Activated T-cell treated with anti-CD3 and anti-CD28 coated beads, Interleukin-2, amount 50 U/mL, for 4 hours (primary cell): Measurements from ENCODE around the gene RAPGEF2. TPM values are rescaled to one million over a fixed set of nuclear protein-coding genes. Genes with fewer than 3 reads are reported as not detected.

ENCODE experiments used
- ATAC-seq, 2 donors: fragments of 200-7000 bp; cut with Tn5 transposase; one replicate each; pipeline ENCODE4 v1.10.0; 2021
- DNase-seq: peaks from one replicate; pipeline ENCODE4 v3.0.0-alpha.2; 2020
- H3K27me3 Mint-ChIP-seq: one replicate; pipeline ENCODE4 v1.8.0; 2021; ENCODE audit warnings: low read depth, mixed read lengths
- H3K36me3 Mint-ChIP-seq: one replicate; pipeline ENCODE4 v1.8.0; 2022; ENCODE audit warnings: mixed read lengths; ENCODE audit not compliant: insufficient read depth
- H3K4me1 Mint-ChIP-seq: one replicate; pipeline ENCODE4 v1.8.0; 2021; ENCODE audit warnings: low read depth, mixed read lengths
- H3K4me3 Mint-ChIP-seq: one replicate; pipeline ENCODE4 v1.8.0; 2021; ENCODE audit warnings: mild to moderate bottlenecking, moderate library complexity, mixed read lengths
- H3K9me3 Mint-ChIP-seq: one replicate; pipeline ENCODE4 v1.8.0; 2021; ENCODE audit warnings: mixed read lengths
- total RNA-seq, 3 donors: library from RNA; stranded (reverse); gene quantifications; one replicate each; pipeline ENCODE4 v1.2.1, GENCODE V29; 2021

The RAPGEF2 gene
- total RNA-seq, 3 donors from 2014 or later, result 47.8 to 50.0 (median 49.3) TPM

DNA sequence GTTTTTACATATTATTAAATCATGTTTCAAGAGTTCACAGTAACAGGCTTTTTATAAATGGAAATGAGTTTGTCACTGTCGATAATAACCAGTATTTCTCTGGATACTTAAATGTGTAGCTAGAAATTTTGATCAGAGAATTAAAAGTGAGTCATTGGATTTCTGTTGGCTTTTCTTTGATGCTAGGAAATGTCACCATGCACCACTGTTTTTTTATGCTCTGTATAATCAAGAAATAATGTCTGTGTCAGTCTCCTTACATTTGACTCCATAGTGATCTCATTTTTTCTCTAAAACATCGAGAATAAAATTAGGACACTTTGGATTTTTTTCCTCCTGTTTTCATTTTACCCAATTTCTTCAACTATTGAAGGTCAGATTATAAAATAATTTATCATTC, 234.2 kb downstream of the RAPGEF2 start:
- Mint-ChIP-seq H3K27me3 (no peaks in the 10 kb centered on the region), H3K4me1 (no peaks in the 10 kb centered on the region), H3K36me3 (peaks cover 48% of the 10 kb centered on the region), H3K9me3 (no peaks in the 10 kb centered on the region), H3K4me3 (no peak overlapping the region)
- DNase-seq, result no peak
- ATAC-seq, result no peak

GRCh38 chr4:159341522-159341921, 238.6 kb downstream of the RAPGEF2 start:
- DNase-seq, result no peak
- ATAC-seq, result no peak
- H3K4me3 Mint-ChIP-seq, result no peak overlapping the region
- H3K27me3 Mint-ChIP-seq, result no peaks in the 10 kb centered on the region
- no peaks in the 10 kb centered on the region for H3K9me3 Mint-ChIP-seq
- no peaks in the 10 kb centered on the region for H3K4me1 Mint-ChIP-seq
- peaks cover 59% of the 10 kb centered on the region for H3K36me3 Mint-ChIP-seq

- no peaks in the 10 kb centered on the region for H3K27me3 Mint-ChIP-seq
- no peak overlapping the region for H3K4me3 Mint-ChIP-seq
- no peak for DNase-seq
- no peaks in the 10 kb centered on the region for H3K9me3 Mint-ChIP-seq
- no peaks in the 10 kb centered on the region for H3K4me1 Mint-ChIP-seq
- peaks cover 67% of the 10 kb centered on the region for H3K36me3 Mint-ChIP-seq
- ATAC-seq, result no peak
These were observed 239.5 kb downstream of the RAPGEF2 start for GRCh38 chr4:159342374-159342773.

- ATAC-seq (no peak), DNase-seq (no peak)
- Mint-ChIP-seq H3K36me3 (peaks cover 69% of the 10 kb centered on the region), H3K27me3 (no peaks in the 10 kb centered on the region), H3K9me3 (no peaks in the 10 kb centered on the region), H3K4me1 (no peaks in the 10 kb centered on the region), H3K4me3 (no peak overlapping the region)
These were observed 240.2 kb downstream of the RAPGEF2 start for GRCh38 chr4:159343116-159343515.

DNA sequence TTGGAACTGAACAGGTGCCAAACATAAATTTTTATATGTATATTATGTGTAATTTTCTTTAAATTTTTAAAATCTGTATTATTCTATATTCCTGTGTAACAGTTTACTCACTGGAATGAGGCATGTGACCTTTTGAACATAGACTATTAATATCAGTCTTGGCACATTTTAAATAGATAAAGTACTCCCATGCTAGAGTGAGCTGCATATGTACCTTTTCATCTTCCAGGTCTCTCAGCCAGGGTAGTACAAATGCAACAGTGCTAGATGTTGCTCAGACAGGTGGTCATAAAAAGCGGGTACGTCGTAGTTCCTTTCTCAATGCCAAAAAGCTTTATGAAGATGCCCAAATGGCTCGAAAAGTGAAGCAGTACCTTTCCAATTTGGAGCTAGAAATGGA, 242.0 kb downstream of the RAPGEF2 start:
- Mint-ChIP-seq H3K36me3 (peaks cover 62% of the 10 kb centered on the region), H3K4me3 (no peak overlapping the region), H3K4me1 (no peaks in the 10 kb centered on the region), H3K9me3 (no peaks in the 10 kb centered on the region), H3K27me3 (no peaks in the 10 kb centered on the region)
- DNase-seq, result no peak
- no peak for ATAC-seq

- peaks cover 62% of the 10 kb centered on the region for H3K36me3 Mint-ChIP-seq
These were observed 243.8 kb downstream of the RAPGEF2 start for GRCh38 chr4:159346681-159347080.

DNA sequence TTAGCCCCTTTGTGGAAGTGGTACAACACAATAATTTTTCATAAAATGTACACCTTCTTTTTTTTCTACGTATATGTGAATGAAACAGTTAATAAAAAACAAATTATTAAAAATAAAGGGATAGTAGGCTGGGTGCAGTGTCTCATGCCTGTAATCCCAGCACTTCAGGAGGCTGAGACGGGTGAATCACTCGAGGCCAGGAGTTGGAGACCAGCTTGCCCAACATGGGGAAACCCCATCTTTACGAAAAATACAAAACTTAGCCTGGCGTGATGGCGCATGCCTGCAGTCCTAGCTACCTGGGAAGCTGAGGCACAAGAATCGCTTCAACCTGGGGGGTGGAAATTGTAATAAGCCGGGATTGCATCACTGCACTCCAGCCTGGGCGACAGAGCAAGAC, 244.9 kb downstream of the RAPGEF2 start:
- Mint-ChIP-seq H3K36me3 (peaks cover 59% of the 10 kb centered on the region), H3K4me3 (no peak overlapping the region)

More at GRCh38 chr4:159346681-159347080, 243.8 kb downstream of the RAPGEF2 start:
- no peak for ATAC-seq
- DNase-seq, result no peak
- no peak overlapping the region for H3K4me3 Mint-ChIP-seq
- no peaks in the 10 kb centered on the region for H3K4me1 Mint-ChIP-seq
- H3K9me3 Mint-ChIP-seq, result no peaks in the 10 kb centered on the region
- no peaks in the 10 kb centered on the region for H3K27me3 Mint-ChIP-seq

GRCh38 chr4:159349332-159349731, 246.5 kb downstream of the RAPGEF2 start:
- no peak for ATAC-seq
- Mint-ChIP-seq H3K36me3 (peaks cover 59% of the 10 kb centered on the region), H3K27me3 (no peaks in the 10 kb centered on the region), H3K9me3 (no peaks in the 10 kb centered on the region), H3K4me3 (no peak overlapping the region), H3K4me1 (no peaks in the 10 kb centered on the region)
- no peak for DNase-seq

More for the DNA sequence above, 244.9 kb downstream of the RAPGEF2 start:
- no peaks in the 10 kb centered on the region for H3K4me1 Mint-ChIP-seq
- DNase-seq (no peak), ATAC-seq (no peak)
- no peaks in the 10 kb centered on the region for H3K9me3 Mint-ChIP-seq
- H3K27me3 Mint-ChIP-seq, result no peaks in the 10 kb centered on the region

- DNase-seq, result no peak
- Mint-ChIP-seq H3K9me3 (no peaks in the 10 kb centered on the region), H3K4me1 (no peaks in the 10 kb centered on the region)
These were observed 249.7 kb downstream of the RAPGEF2 start for GRCh38 chr4:159352609-159353008.

DNA sequence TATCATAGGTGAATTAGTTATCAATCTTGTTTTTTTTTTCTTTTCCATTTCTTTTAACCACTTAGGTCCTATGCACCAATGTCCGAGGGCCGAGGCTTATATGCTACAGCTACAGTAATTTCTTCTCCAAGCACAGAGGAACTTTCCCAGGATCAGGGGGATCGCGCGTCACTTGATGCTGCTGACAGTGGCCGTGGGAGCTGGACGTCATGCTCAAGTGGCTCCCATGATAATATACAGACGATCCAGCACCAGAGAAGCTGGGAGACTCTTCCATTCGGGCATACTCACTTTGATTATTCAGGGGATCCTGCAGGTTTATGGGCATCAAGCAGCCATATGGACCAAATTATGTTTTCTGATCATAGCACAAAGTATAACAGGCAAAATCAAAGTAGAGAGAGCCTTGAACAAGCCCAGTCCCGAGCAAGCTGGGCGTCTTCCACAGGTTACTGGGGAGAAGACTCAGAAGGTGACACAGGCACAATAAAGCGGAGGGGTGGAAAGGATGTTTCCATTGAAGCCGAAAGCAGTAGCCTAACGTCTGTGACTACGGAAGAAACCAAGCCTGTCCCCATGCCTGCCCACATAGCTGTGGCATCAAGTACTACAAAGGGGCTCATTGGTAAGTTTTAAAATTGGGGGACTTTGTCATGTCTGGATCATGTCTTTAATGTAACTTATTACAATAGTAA, 250.7 kb downstream of the RAPGEF2 start:
- peaks cover 55% of the 10 kb centered on the region for H3K36me3 Mint-ChIP-seq
- DNase-seq, result no peak

More at GRCh38 chr4:159352609-159353008, 249.7 kb downstream of the RAPGEF2 start:
- H3K27me3 Mint-ChIP-seq, result no peaks in the 10 kb centered on the region
- H3K36me3 Mint-ChIP-seq, result peaks cover 56% of the 10 kb centered on the region
- ATAC-seq, result no peak
- H3K4me3 Mint-ChIP-seq, result no peak overlapping the region

GRCh38 chr4:159355466-159355865, 252.6 kb downstream of the RAPGEF2 start:
- H3K9me3 Mint-ChIP-seq, result no peaks in the 10 kb centered on the region
- ATAC-seq (no peak), DNase-seq (no peak)
- no peak overlapping the region for H3K4me3 Mint-ChIP-seq
- peaks cover 57% of the 10 kb centered on the region for H3K36me3 Mint-ChIP-seq
- no peaks in the 10 kb centered on the region for H3K27me3 Mint-ChIP-seq
- H3K4me1 Mint-ChIP-seq, result no peaks in the 10 kb centered on the region

More for the DNA sequence above, 250.7 kb downstream of the RAPGEF2 start:
- ATAC-seq, result no peak
- no peaks in the 10 kb centered on the region for H3K9me3 Mint-ChIP-seq
- no peak overlapping the region for H3K4me3 Mint-ChIP-seq
- no peaks in the 10 kb centered on the region for H3K4me1 Mint-ChIP-seq
- H3K27me3 Mint-ChIP-seq, result no peaks in the 10 kb centered on the region

- ATAC-seq (no peak), DNase-seq (no peak)
- Mint-ChIP-seq H3K27me3 (no peaks in the 10 kb centered on the region), H3K4me1 (no peaks in the 10 kb centered on the region), H3K4me3 (no peak overlapping the region), H3K9me3 (no peaks in the 10 kb centered on the region), H3K36me3 (peaks cover 54% of the 10 kb centered on the region)
These were observed 254.5 kb downstream of the RAPGEF2 start for GRCh38 chr4:159357350-159357749.

GRCh38 chr4:159358226-159358625, 255.3 kb downstream of the RAPGEF2 start:
- peaks cover 47% of the 10 kb centered on the region for H3K36me3 Mint-ChIP-seq
- no peaks in the 10 kb centered on the region for H3K9me3 Mint-ChIP-seq
- no peaks in the 10 kb centered on the region for H3K27me3 Mint-ChIP-seq
- ATAC-seq (no peak), DNase-seq (no peak)
- no peak overlapping the region for H3K4me3 Mint-ChIP-seq
- no peaks in the 10 kb centered on the region for H3K4me1 Mint-ChIP-seq

- peaks cover 30% of the 10 kb centered on the region for H3K36me3 Mint-ChIP-seq
- H3K27me3 Mint-ChIP-seq, result no peaks in the 10 kb centered on the region
- no peaks in the 10 kb centered on the region for H3K4me1 Mint-ChIP-seq
- no peaks in the 10 kb centered on the region for H3K9me3 Mint-ChIP-seq
- no peak for ATAC-seq
- no peak for DNase-seq
- H3K4me3 Mint-ChIP-seq, result no peak overlapping the region
These were observed 257.7 kb downstream of the RAPGEF2 start for GRCh38 chr4:159360549-159360948.

DNA sequence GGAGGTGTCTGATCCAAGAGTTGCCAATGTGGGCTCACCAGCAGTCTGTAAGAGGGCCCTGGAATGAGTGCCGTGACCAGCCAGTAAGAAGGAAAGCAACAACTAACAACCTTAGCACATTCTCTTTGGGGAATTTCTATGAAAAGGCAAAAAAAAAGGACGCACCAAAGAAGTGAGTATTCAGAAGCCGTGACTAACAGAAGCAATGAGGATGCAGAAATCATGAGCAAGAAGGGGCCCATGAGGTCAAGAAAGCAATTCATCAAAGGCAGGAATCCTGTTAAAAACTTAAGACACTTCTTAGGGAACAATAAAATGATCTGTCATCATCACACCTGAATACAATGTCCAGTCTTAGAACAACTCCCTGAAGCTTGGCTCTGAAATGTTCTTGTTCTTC, 260.5 kb downstream of the RAPGEF2 start:
- peaks cover 18% of the 10 kb centered on the region for H3K36me3 Mint-ChIP-seq
- H3K9me3 Mint-ChIP-seq, result no peaks in the 10 kb centered on the region
- ATAC-seq (no peak), DNase-seq (no peak)
- H3K4me3 Mint-ChIP-seq, result no peak overlapping the region
- no peaks in the 10 kb centered on the region for H3K4me1 Mint-ChIP-seq
- peaks cover 11% of the 10 kb centered on the region for H3K27me3 Mint-ChIP-seq
